Head of caudate nucleus (tissue), 42 donors: ENCODE data around the gene CCL17.

Experiments
- DNase-seq, 42 donors: peaks; one replicate each; pipeline versions ENCODE4 v3.0.0 to v3.0.0-alpha.2; 2020 to 2021; ENCODE audit warnings: mixed read lengths in 7 of 42
- intact Hi-C: fragments of 100-400 bp; cut with DNase I; formaldehyde crosslinking; loops from one replicate; pipeline ENCODE4 v1.15.0; 2022

CCL17 gene

GRCh38 chr16:57462209-57462977 is 57.8 kb downstream of the CCL17 start, which contains the start of gene POLR2C:
Gene POLR2C, plus strand, starts transcription at chr16:57462679. Its CDS starts 46 bp downstream, at chr16:57462725.
- intact Hi-C loops = no loop called here

GRCh38 chr16:57462978-57463362 is 58.4 kb downstream of the CCL17 start:
- DNase-seq = no peak
- intact Hi-C loops = no loop called here

More at GRCh38 chr16:57462209-57462977, 57.8 kb downstream of the CCL17 start, which contains the start of gene POLR2C:
- peak; percentile 68 to 95 (median 89) for DNase-seq

GRCh38 chr16:57464523-57464922 is 60.0 kb downstream of the CCL17 start:
- DNase-seq = no peak
- intact Hi-C loops = no loop called here
